HUES6 (cell line): ENCODE data around the gene SLC15A3.

ENCODE experiments used
- H3K27ac ChIP-seq: 2 replicates; pipeline ENCODE4 v1.7.0; 2013; ENCODE audit warnings: low read depth, mild to moderate bottlenecking, low read length, inconsistent platforms
- H3K27me3 ChIP-seq: 2 replicates; pipeline ENCODE4 v1.6.1; 2013; ENCODE audit warnings: low read length; ENCODE audit not compliant: control insufficient read depth, insufficient read depth
- H3K36me3 ChIP-seq: 2 replicates; pipeline ENCODE4 v1.6.1; 2013; ENCODE audit warnings: low read length; ENCODE audit not compliant: control insufficient read depth, insufficient read depth
- H3K4me1 ChIP-seq: 2 replicates; pipeline ENCODE4 v1.6.1; 2013; ENCODE audit warnings: low read length; ENCODE audit not compliant: control insufficient read depth, insufficient read depth
- H3K4me3 ChIP-seq: 2 replicates; pipeline ENCODE4 v1.5.1; 2013; ENCODE audit warnings: low read depth, low read length
- H3K9ac ChIP-seq: one replicate; pipeline ENCODE4 v1.6.1; 2013; ENCODE audit warnings: mild to moderate bottlenecking, low read length
- H3K9me3 ChIP-seq: 2 replicates; pipeline ENCODE4 v1.6.1; 2013; ENCODE audit warnings: low read depth, low read length; ENCODE audit not compliant: control insufficient read depth, insufficient read depth

SLC15A3 gene

GRCh38 chr11:60937144-60937527 lies 14.8 kb downstream of the SLC15A3 start:
- Histone ChIP-seq H3K9me3 (no peaks in the 10 kb centered on the region), H3K4me3 (no peak overlapping the region), H3K27me3 (no peaks in the 10 kb centered on the region)

GRCh38 chr11:60936467-60937143 lies 15.4 kb downstream of the SLC15A3 start:
- H3K27ac ChIP-seq: no peak overlapping the region
- peaks cover 2% of the 10 kb centered on the region; the same call in 1 of the 2 replicates for H3K4me1 ChIP-seq
- peaks cover 34% of the 10 kb centered on the region for H3K36me3 ChIP-seq
- H3K4me3 ChIP-seq: no peak overlapping the region
- no peaks in the 10 kb centered on the region for H3K27me3 ChIP-seq
- no peak overlapping the region for H3K9ac ChIP-seq
- no peaks in the 10 kb centered on the region for H3K9me3 ChIP-seq

More at GRCh38 chr11:60937144-60937527, 14.8 kb downstream of the SLC15A3 start:
- Histone ChIP-seq H3K27ac (no peak overlapping the region), H3K36me3 (peaks cover 29% of the 10 kb centered on the region), H3K9ac (no peak overlapping the region), H3K4me1 (peaks cover 2% of the 10 kb centered on the region; the same call in 1 of the 2 replicates)

DNA sequence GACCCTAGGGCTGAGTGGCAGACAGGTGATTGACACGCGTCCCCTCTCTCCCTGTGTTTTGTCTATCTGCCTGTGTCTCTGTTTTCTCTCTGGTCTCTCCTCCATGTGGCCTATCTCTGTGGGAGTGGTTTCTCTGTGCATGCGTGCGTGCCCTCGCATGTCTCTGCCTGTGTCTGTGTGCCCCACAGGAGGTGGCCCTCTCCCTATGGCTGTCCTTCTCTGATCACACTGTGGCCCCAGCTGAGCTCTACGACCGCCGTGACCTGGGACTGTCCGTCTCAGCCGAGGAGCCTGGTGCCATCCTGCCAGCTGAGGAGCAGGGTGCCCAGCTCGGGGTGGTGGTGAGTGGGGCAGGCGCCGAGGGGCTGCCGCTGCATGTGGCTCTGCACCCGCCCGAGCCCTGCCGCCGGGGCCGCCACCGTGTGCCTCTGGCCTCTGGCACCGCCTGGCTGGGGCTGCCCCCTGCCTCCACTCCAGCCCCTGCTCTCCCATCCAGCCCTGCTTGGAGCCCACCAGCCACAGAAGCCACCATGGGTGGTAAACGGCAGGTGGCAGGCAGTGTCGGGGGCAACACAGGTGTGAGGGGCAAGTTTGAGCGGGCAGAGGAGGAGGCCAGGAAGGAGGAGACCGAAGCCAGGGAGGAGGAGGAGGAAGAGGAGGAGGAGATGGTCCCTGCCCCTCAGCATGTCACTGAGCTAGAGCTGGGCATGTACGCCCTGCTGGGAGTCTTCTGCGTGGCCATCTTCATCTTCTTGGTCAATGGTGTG lies 16.1 kb downstream of the SLC15A3 start:
- Histone ChIP-seq H3K36me3 (peaks cover 41% of the 10 kb centered on the region), H3K27me3 (no peaks in the 10 kb centered on the region), H3K27ac (no peak overlapping the region), H3K9me3 (no peaks in the 10 kb centered on the region), H3K4me1 (peaks cover 2% of the 10 kb centered on the region; the same call in 1 of the 2 replicates), H3K9ac (no peak overlapping the region), H3K4me3 (no peak overlapping the region)

GRCh38 chr11:60934790-60935605 lies 17.0 kb downstream of the SLC15A3 start:
- Histone ChIP-seq H3K27me3 (no peaks in the 10 kb centered on the region), H3K27ac (no peak overlapping the region), H3K4me1 (peaks cover 2% of the 10 kb centered on the region; the same call in 1 of the 2 replicates), H3K36me3 (peaks cover 50% of the 10 kb centered on the region), H3K9ac (no peak overlapping the region), H3K4me3 (no peak overlapping the region), H3K9me3 (no peaks in the 10 kb centered on the region)

DNA sequence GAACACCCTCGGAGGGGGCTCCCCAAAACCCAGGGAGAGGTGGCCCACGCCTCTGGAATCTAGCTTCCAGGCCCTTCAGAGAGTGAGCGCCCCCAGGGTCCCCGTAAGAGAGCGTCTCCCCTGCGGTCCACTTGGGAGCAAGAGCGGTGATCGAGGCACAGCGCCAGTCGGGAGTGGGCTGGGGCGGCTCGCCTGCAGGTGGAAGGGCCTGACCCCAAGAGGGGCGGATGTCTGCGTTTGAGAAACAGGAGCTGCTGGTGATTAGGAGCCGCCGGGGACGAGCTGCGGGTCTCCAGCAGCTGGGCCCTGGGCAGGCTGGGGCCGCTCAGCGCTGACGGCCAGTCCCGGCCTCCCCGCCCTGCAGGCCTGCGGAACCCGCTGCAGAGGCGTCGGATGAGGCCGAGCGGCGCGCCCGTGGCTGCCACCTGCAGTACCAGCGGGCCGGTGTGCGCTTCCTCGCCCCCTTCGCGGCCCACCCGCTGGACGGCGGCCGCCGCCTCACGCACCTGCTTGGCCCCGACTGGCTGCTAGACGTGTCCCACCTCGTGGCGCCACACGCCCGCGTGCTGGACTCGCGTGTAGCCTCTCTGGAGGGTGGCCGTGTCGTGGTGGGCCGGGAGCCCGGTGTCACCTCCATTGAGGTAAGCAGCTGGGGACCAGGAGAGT lies 17.7 kb downstream of the SLC15A3 start:
- peaks cover 2% of the 10 kb centered on the region; the same call in 1 of the 2 replicates for H3K4me1 ChIP-seq
- H3K4me3 ChIP-seq: no peak overlapping the region
- no peaks in the 10 kb centered on the region for H3K27me3 ChIP-seq
- H3K9ac ChIP-seq: no peak overlapping the region
- H3K9me3 ChIP-seq: no peaks in the 10 kb centered on the region
- H3K36me3 ChIP-seq: peaks cover 57% of the 10 kb centered on the region
- H3K27ac ChIP-seq: no peak overlapping the region

GRCh38 chr11:60933416-60934123 lies 18.4 kb downstream of the SLC15A3 start:
- H3K9me3 ChIP-seq: no peaks in the 10 kb centered on the region
- H3K4me1 ChIP-seq: peaks cover 2% of the 10 kb centered on the region; the same call in 1 of the 2 replicates
- H3K9ac ChIP-seq: no peak overlapping the region
- no peaks in the 10 kb centered on the region for H3K27me3 ChIP-seq
- H3K4me3 ChIP-seq: no peak overlapping the region
- no peak overlapping the region for H3K27ac ChIP-seq
- H3K36me3 ChIP-seq: peaks cover 64% of the 10 kb centered on the region

- no peak overlapping the region for H3K4me3 ChIP-seq
Measured at GRCh38 chr11:60932605-60933356, 19.2 kb downstream of the SLC15A3 start.

GRCh38 chr11:60931917-60932316 lies 20.1 kb downstream of the SLC15A3 start:
- H3K27ac ChIP-seq: no peak overlapping the region
- H3K9ac ChIP-seq: no peak overlapping the region
- peaks cover 2% of the 10 kb centered on the region; the same call in 1 of the 2 replicates for H3K4me1 ChIP-seq
- H3K9me3 ChIP-seq: no peaks in the 10 kb centered on the region
- H3K27me3 ChIP-seq: no peaks in the 10 kb centered on the region
- no peak overlapping the region for H3K4me3 ChIP-seq
- peaks cover 72% of the 10 kb centered on the region for H3K36me3 ChIP-seq

More at GRCh38 chr11:60932605-60933356, 19.2 kb downstream of the SLC15A3 start:
- H3K9me3 ChIP-seq: no peaks in the 10 kb centered on the region
- H3K4me1 ChIP-seq: peaks cover 2% of the 10 kb centered on the region; the same call in 1 of the 2 replicates
- H3K9ac ChIP-seq: no peak overlapping the region
- H3K27me3 ChIP-seq: no peaks in the 10 kb centered on the region
- H3K36me3 ChIP-seq: peaks cover 72% of the 10 kb centered on the region
- H3K27ac ChIP-seq: no peak overlapping the region

- no peaks in the 10 kb centered on the region for H3K9me3 ChIP-seq
- peaks cover 63% of the 10 kb centered on the region for H3K36me3 ChIP-seq
- no peaks in the 10 kb centered on the region for H3K27me3 ChIP-seq
- peaks cover 8% of the 10 kb centered on the region; the same call in 1 of the 2 replicates for H3K4me1 ChIP-seq
- H3K9ac ChIP-seq: no peak overlapping the region
- H3K4me3 ChIP-seq: no peak overlapping the region
- H3K27ac ChIP-seq: no peak overlapping the region
Measured at GRCh38 chr11:60930394-60930793, 21.6 kb downstream of the SLC15A3 start.
